ENCODE data around the gene AZU1.
"Not testable (repeated sequence)": the region's sequence is repeated elsewhere in the genome, so short reads cannot be mapped to it uniquely, and the experiment has no call there.

AZU1 gene

DNA sequence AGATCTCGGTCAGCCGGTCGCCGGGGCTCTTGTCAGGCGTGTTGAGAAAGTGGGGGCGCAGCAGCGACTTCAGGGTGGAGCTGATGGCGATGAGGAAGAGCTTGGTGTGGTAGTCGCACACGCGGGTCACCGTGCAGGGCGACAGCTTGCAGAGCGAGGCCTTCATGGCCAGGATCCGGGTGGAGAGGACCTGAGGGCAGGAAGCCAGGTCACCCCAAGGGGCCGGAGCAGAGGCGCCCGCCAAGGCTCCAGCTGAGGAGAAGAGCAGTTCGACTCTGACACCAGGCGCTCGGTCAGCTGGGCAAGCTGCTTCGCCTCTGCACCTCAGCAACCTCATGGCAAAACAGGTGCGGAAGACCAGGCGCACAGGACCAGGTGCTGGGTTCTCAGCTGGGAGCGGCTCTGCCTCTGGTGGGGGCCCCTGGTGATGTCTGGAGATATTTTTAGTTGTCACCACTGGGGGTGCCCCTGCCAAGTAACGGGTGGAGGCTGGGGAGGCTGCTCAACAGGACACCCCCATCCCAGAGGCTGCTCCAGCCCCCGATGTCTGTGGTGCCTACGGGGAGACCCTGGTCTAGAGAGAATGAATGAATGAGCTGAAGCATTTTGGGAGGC lies 47.7 kb downstream of the AZU1 start:
- DNase-seq: no peak

DNA sequence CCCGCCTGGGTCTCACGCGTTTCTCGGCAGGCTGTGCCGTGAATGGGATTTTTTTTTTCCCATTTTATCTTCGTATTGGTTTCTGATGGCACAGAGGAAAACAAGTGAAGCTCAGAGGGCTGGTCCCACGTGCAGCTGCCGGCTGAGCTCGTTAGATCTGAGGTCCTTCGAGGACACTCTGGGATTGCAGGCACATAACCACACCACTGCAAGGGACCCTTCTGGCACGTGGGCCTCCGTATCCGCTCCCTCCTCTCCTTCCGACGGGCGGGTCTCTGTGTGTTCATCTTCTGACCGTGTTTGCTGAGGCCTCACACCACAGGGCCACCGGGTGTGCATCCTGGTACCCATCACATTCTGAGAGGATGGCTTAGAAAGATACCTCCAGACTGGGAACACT lies 48.5 kb downstream of the AZU1 start:
- no peak for DNase-seq

DNA sequence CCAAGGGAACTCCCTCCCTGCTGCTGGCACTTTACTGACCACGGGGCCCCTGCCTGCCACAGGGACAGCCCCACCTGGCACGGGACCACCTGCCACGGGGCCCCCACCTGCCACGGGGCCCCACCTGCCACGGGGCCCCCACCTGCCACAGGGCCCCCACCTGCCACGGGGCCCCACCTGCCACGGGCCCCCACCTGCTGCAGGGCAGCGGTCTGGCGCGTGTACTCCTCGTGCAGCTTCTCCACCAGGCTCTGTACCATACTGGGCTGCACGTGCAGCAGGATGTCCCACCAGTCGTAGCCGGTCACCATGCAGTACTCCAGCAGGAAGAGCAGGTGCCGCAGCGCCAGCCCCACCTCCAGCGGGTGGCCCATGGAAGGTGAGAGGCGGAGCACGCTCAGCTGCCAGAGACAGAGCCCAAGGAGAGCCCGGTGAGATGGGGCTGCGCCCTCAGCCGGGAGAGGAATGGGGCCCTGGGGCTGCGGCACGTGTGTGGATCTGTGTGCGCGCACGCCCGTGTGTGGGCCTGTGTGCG lies 49.2 kb downstream of the AZU1 start:
- no peak for DNase-seq

DNA sequence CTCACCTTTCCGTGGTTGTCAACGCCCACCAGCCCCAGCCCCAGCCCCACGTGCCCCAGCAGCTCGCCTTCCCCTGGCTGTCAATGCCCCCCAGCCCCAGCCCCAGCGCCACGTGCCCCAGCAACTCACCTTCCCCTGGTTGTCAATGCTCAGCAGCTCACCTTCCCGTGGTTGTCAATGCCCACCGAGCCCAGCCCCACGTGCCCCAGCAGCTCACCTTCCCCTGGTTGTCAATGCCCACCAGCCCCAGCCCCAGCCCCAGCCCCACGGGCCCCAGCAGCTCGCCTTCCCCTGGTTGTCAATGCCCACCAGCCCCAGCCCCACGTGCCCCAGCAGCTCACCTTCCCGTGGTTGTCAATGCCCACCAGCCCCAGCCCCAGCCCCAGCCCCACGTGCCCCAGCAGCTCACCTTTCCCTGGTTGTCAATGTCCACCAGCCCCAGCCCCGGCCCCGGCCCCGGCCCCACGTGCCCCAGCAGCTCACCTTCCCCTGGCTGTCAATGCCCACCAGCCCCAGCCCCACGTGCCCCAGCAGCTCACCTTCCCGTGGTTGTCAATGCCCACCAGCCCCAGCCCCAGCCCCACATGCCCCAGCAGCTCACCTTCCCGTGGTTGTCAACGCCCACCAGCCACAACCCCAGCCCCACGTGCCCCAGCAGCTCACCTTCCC lies 50.5 kb downstream of the AZU1 start:
- DNase-seq: not testable (repeated sequence)

DNA sequence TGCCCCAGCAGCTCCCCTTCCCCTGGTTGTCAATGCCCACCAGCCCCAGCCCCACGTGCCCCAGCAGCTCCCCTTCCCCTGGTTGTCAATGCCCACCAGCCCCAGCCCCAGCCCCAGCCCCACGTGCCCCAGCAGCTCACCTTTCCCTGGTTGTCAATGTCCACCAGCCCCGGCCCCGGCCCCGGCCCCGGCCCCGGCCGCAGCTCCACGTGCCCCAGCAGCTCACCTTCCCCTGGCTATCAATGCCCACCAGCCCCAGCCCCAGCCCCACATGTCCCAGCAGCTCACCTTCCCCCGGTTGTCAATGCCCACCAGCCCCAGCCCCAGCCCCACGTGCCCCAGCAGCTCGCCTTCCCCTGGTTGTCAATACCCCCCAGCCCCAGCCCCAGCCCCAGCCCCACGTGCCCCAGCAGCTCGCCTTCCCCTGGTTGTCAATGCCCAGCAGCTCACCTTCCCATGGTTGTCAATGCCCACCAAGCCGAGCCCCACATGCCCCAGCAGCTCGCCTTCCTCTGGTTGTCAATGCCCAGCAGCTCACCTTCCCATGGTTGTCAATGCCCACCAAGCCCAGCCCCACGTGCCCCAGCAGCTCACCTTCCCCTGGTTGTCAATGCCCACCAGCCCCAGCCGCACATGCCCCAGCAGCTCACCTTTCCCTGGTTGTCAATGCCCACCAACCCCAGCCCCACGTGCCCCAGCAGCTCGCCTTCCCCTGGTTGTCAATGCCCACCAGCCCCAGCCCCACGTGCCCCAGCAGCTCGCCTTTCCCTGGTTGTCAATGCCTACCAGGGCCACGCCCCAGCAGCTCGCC lies 51.3 kb downstream of the AZU1 start:
- DNase-seq: not testable (repeated sequence)

DNA sequence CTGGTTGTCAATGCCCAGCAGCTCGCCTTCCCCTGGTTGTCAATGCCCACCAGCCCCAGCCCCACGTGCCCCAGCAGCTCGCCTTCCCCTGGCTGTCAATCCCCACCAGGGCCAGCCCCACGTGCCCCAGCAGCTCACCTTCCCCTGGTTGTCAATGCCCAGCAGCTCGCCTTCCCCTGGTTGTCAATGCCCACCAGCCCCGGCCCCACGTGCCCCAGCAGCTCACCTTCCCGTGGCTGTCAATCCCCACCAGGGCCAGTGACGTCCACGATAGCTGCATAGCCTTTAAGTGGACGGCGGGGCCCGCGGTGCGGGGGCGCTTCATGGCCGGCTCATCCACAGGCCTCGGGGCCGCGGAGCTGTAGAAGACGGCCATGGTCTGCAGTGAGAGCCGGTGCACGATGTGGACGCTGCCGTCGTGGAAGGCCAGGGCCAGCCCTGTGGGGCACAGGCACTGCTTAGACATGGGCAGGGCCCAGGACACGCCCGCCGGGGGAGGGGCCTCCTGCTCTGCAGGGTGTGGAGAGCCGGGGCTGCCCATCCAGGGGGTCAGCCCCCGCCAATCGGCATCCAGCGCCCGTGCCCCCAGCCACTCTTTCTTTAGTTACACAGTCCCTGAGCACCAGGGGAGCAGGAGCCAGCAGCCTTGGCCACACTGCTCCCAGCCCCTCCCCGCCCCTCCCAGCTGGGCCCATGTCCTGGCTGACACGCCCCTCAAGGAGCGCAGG lies 52.2 kb downstream of the AZU1 start:
- DNase-seq: no peak
